Ascending aorta (tissue), 2 donors: ENCODE measurements around the gene PGAM1. TPM values are rescaled to one million over a fixed set of nuclear protein-coding genes. Genes with fewer than 3 reads are reported as not detected.
A peak's percentile ranks its signal among the peaks of the same experiment; 100 is the strongest.

Experiments
- DNase-seq, 2 donors: peaks; one replicate each; pipeline ENCODE4 v3.0.0-alpha.2; 2019; ENCODE audit warnings: low spot score in 2 of 2
- H3K27ac ChIP-seq, 2 donors: fragments of 200-600 bp; sonication (generic); one replicate each; pipeline ENCODE4 v1.5.1; 2016 to 2017; ENCODE audit warnings: mild to moderate bottlenecking in 1 of 2
- H3K27me3 ChIP-seq: fragments of 200-600 bp; sonication (generic); one replicate; pipeline ENCODE4 v1.5.1; 2017
- H3K36me3 ChIP-seq, 2 donors: fragments of 200-600 bp; sonication (generic); one replicate each; pipeline ENCODE4 v1.5.1; 2016
- H3K4me1 ChIP-seq, 2 donors: fragments of 200-600 bp; sonication (generic); one replicate each; pipeline ENCODE4 v1.5.1; 2016 to 2017; ENCODE audit warnings: mild to moderate bottlenecking in 1 of 2
- H3K4me3 ChIP-seq, 2 donors: fragments of 200-600 bp; sonication (generic); one replicate each; pipeline ENCODE4 v1.5.1; 2016 to 2017; ENCODE audit warnings: mild to moderate bottlenecking in 1 of 2
- H3K9me3 ChIP-seq, 2 donors: fragments of 200-600 bp; sonication (generic); one replicate each; pipeline ENCODE4 v1.5.1; 2016
- CTCF ChIP-seq, 3 experiments: fragments of 200-600 bp in 2 of 3; fragments of 450-650 bp in 1 of 3; sonication (generic) in 2 of 3; IDR thresholded peaks; one replicate each; pipeline ENCODE4 v1.5.1; 2016 to 2019; ENCODE audit warnings: antibody characterized with exemption in 3 of 3, mild to moderate bottlenecking in 1 of 3, moderate library complexity in 1 of 3
- intact Hi-C: fragments of 100-400 bp; cut with DNase I; formaldehyde crosslinking; loops from one replicate; pipeline ENCODE4 v1.15.1; 2023
- total RNA-seq: library from RNA; depleted of rRNA; stranded (reverse); fragments of >200 nt; gene quantifications from one replicate; pipeline ENCODE4 v1.1.0, GENCODE V29; 2016

The PGAM1 gene
- total RNA-seq, 1 donor from 2014 or later = 171 TPM

GRCh38 chr10:97462309-97462708 lies 36.3 kb downstream of the PGAM1 start:
- no peak for DNase-seq
- intact Hi-C loops = loop anchor here (2.0 kb wide), 2 partner anchors 36 to 150 kb away; partner anchors contain the start of genes MMS19 and UBTD1
- H3K9me3 ChIP-seq = no peaks in the 10 kb centered on the region
- TF ChIP-seq CTCF (IDR thresholded peaks at IDR 0.05) = no peak
- peaks cover 90 to 94% of the 10 kb centered on the region in 2 donors for H3K36me3 ChIP-seq
- H3K27me3 ChIP-seq = no peaks in the 10 kb centered on the region
- no peak overlapping the region for H3K4me3 ChIP-seq
- no peaks in the 10 kb centered on the region for H3K4me1 ChIP-seq
- no peak overlapping the region for H3K27ac ChIP-seq

GRCh38 chr10:97463363-97464132 lies 37.6 kb downstream of the PGAM1 start:
- Histone ChIP-seq H3K9me3 (no peaks in the 10 kb centered on the region), H3K36me3 (peaks cover 93 to 95% of the 10 kb centered on the region in 2 donors), H3K4me1 (no peaks in the 10 kb centered on the region), H3K27me3 (no peaks in the 10 kb centered on the region), H3K4me3 (no peak overlapping the region), H3K27ac (peak overlapping the region; percentile 34 to 49)
- no peak for DNase-seq
- TF ChIP-seq CTCF (IDR thresholded peaks at IDR 0.05) = peak; percentile 74 to 85 (median 78)
- intact Hi-C loops = loop anchor here (1.0 to 2.0 kb wide), 3 partner anchors 35 to 149 kb away; partner anchors contain the start of genes MMS19 and UBTD1

- Histone ChIP-seq H3K36me3 (peaks cover 93 to 95% of the 10 kb centered on the region in 2 donors), H3K27ac (peak overlapping the region; percentile 34 to 49), H3K4me3 (no peak overlapping the region), H3K9me3 (no peaks in the 10 kb centered on the region), H3K4me1 (no peaks in the 10 kb centered on the region), H3K27me3 (no peaks in the 10 kb centered on the region)
- intact Hi-C loops = no loop called here
- no peak for DNase-seq
- no peak for TF ChIP-seq CTCF (IDR thresholded peaks at IDR 0.05)
Measured at GRCh38 chr10:97464226-97464625, 38.2 kb downstream of the PGAM1 start.

GRCh38 chr10:97465982-97466381 lies 40.0 kb downstream of the PGAM1 start:
- intact Hi-C loops = no loop called here
- Histone ChIP-seq H3K4me1 (no peaks in the 10 kb centered on the region), H3K36me3 (peaks cover 93 to 95% of the 10 kb centered on the region in 2 donors), H3K4me3 (no peak overlapping the region), H3K9me3 (no peaks in the 10 kb centered on the region), H3K27me3 (no peaks in the 10 kb centered on the region), H3K27ac (no peak overlapping the region)
- DNase-seq = no peak
- no peak for TF ChIP-seq CTCF (IDR thresholded peaks at IDR 0.05)

- intact Hi-C loops = no loop called here
- no peak for TF ChIP-seq CTCF (IDR thresholded peaks at IDR 0.05)
- Histone ChIP-seq H3K27ac (no peak overlapping the region), H3K36me3 (peaks cover 93 to 94% of the 10 kb centered on the region in 2 donors), H3K27me3 (no peaks in the 10 kb centered on the region), H3K4me1 (no peaks in the 10 kb centered on the region), H3K4me3 (no peak overlapping the region), H3K9me3 (no peaks in the 10 kb centered on the region)
- DNase-seq = no peak
Measured at GRCh38 chr10:97466755-97467154, 40.8 kb downstream of the PGAM1 start.
